Glomerular visceral epithelial cell (primary cell): ENCODE results near the gene RERG.
A peak's percentile ranks its signal among the peaks of the same experiment; 100 is the strongest.

Experiments used
- DNase-seq: peaks from one replicate; pipeline ENCODE4 v3.0.0-alpha.2; 2016; ENCODE audit errors: extremely low spot score

RERG gene

GRCh38 chr12:15218794-15219193 is 2.4 kb downstream of the RERG start:
- no peak for DNase-seq

GRCh38 chr12:15216036-15216889 is 5.0 kb downstream of the RERG start:
- no peak for DNase-seq

- no peak for DNase-seq
Observed at GRCh38 chr12:15214851-15215601, 6.2 kb downstream of the RERG start.

- DNase-seq = no peak
Observed at GRCh38 chr12:15212930-15213329, 8.3 kb downstream of the RERG start.

GRCh38 chr12:15209782-15210181 is 11.4 kb downstream of the RERG start:
- peak; percentile 24 for DNase-seq

- DNase-seq = no peak
Observed at GRCh38 chr12:15208871-15209656, 12.2 kb downstream of the RERG start.

GRCh38 chr12:15208140-15208539 is 13.1 kb downstream of the RERG start:
- DNase-seq = no peak

GRCh38 chr12:15206831-15207389 is 14.3 kb downstream of the RERG start:
- DNase-seq = no peak

- no peak for DNase-seq
Observed at GRCh38 chr12:15206338-15206737, 14.9 kb downstream of the RERG start.

- DNase-seq = no peak
Observed at GRCh38 chr12:15205341-15206010, 15.7 kb downstream of the RERG start.

GRCh38 chr12:15201456-15201855 is 19.8 kb downstream of the RERG start:
- no peak for DNase-seq

- DNase-seq = no peak
Observed at GRCh38 chr12:15201056-15201455, 20.2 kb downstream of the RERG start.

GRCh38 chr12:15200641-15201040 is 20.6 kb downstream of the RERG start:
- DNase-seq = no peak

- DNase-seq = no peak
Observed at GRCh38 chr12:15199930-15200329, 21.3 kb downstream of the RERG start.

- DNase-seq = no peak
Observed at GRCh38 chr12:15196678-15197505, 24.3 kb downstream of the RERG start.

GRCh38 chr12:15196221-15196620 is 25.0 kb downstream of the RERG start:
- DNase-seq = no peak

GRCh38 chr12:15194456-15195368 is 26.5 kb downstream of the RERG start:
- no peak for DNase-seq

- DNase-seq = no peak
Observed at GRCh38 chr12:15193946-15194345, 27.3 kb downstream of the RERG start.

GRCh38 chr12:15192720-15193119 is 28.5 kb downstream of the RERG start:
- no peak for DNase-seq
